AG04450 (cell line): ENCODE results near the gene ACOX1. TPM values are rescaled to one million over a fixed set of nuclear protein-coding genes. Genes with fewer than 3 reads are reported as not detected.

ENCODE experiments used
- CTCF ChIA-PET: fragments of 300-600, 350-600 bp; formaldehyde crosslinking; extraction: SDS; loops from one replicate; lab custom pipeline; 2022; ENCODE audit warnings: antibody characterized with exemption, inconsistent platforms; lab: Charles Lee
- POLR2A ChIA-PET: fragments of 350-600 bp; formaldehyde crosslinking; extraction: SDS; loops from one replicate; lab custom pipeline; 2021; ENCODE audit warnings: antibody characterized with exemption, inconsistent platforms; lab: Yijun Ruan, JAX
- DNase-seq: peaks from one replicate; pipeline ENCODE4 v3.0.0-alpha.2; 2011; ENCODE audit warnings: low read depth, low spot score
- H3K27ac ChIP-seq: one replicate; pipeline ENCODE4 v1.5.1; 2012; ENCODE audit warnings: low read depth, low read length, control low read depth
- H3K27me3 ChIP-seq: one replicate; pipeline ENCODE4 v1.6.0; 2012; ENCODE audit warnings: low read length; ENCODE audit not compliant: control insufficient read depth, insufficient read depth
- H3K4me3 ChIP-seq: 2 replicates; pipeline ENCODE4 v1.5.1; 2011; ENCODE audit warnings: mild to moderate bottlenecking, low read depth, low read length, control low read depth
- H3K9me3 ChIP-seq: 2 replicates; pipeline ENCODE4 v1.5.1; 2012; ENCODE audit warnings: low read length; ENCODE audit not compliant: control insufficient read depth, insufficient read depth
- polyA plus RNA-seq: library from polyadenylated mRNA; depleted of rRNA; stranded (reverse); fragments of >200 nt; gene quantifications from 2 replicates; pipeline ENCODE4 v1.2.3, GENCODE V29; 2011
- TF ChIP-seq, protein P1 (sequence below): IDR thresholded peaks from 2 replicates; pipeline ENCODE4 v1.5.1; 2011; ENCODE audit warnings: low read depth, low read length, control low read depth, inconsistent platforms

The ACOX1 gene
- polyA plus RNA-seq, 1 experiment, result 30.7 TPM

GRCh38 chr17:75900691-75901533, 78.1 kb downstream of the ACOX1 start:
- DNase-seq, result no peak
- Histone ChIP-seq H3K27me3 (no peaks in the 10 kb centered on the region), H3K27ac (no peak overlapping the region), H3K4me3 (no peak overlapping the region), H3K9me3 (no peaks in the 10 kb centered on the region; the same call in 1 of the 2 replicates)
- TF ChIP-seq, protein P1, sequence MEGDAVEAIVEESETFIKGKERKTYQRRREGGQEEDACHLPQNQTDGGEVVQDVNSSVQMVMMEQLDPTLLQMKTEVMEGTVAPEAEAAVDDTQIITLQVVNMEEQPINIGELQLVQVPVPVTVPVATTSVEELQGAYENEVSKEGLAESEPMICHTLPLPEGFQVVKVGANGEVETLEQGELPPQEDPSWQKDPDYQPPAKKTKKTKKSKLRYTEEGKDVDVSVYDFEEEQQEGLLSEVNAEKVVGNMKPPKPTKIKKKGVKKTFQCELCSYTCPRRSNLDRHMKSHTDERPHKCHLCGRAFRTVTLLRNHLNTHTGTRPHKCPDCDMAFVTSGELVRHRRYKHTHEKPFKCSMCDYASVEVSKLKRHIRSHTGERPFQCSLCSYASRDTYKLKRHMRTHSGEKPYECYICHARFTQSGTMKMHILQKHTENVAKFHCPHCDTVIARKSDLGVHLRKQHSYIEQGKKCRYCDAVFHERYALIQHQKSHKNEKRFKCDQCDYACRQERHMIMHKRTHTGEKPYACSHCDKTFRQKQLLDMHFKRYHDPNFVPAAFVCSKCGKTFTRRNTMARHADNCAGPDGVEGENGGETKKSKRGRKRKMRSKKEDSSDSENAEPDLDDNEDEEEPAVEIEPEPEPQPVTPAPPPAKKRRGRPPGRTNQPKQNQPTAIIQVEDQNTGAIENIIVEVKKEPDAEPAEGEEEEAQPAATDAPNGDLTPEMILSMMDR, result no peak
- CTCF ChIA-PET, result no interaction called here
- POLR2A ChIA-PET, result interaction anchor here (0.7 kb wide), 1 partner anchor 69 kb away, joined by 4 read pairs; no protein-coding TSS in a partner anchor

GRCh38 chr17:75899767-75900468, 79.0 kb downstream of the ACOX1 start:
- no peak for DNase-seq
- CTCF ChIA-PET, result no interaction called here

DNA sequence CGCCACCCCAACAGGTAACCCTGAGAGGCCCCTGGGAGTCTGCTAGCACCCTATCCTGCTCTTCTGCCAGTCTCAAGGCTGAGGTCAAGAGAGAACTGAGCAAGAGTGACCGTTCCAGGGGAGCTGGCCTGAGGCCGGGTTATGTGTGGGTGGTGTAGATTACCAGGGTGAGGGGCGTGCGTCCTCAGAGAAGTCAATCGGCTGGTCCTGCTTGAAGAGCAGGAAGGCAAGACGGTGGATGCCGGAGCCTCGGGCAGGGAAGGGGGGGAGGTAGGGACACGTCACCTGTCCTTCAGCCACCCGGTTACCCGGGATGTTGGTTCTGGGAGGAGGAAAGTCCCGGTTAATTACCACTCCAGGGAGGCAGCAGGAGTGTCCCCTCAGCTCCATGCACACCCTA, 79.6 kb downstream of the ACOX1 start:
- H3K4me3 ChIP-seq, result no peak overlapping the region
- DNase-seq, result no peak
- no peaks in the 10 kb centered on the region for H3K27me3 ChIP-seq
- ChIA-PET CTCF (no interaction called here), POLR2A (no interaction called here)
- H3K9me3 ChIP-seq, result no peaks in the 10 kb centered on the region; the same call in 1 of the 2 replicates
- no peak overlapping the region for H3K27ac ChIP-seq
- TF ChIP-seq, protein P1, result no peak

More at GRCh38 chr17:75899767-75900468, 79.0 kb downstream of the ACOX1 start:
- Histone ChIP-seq H3K9me3 (no peaks in the 10 kb centered on the region; the same call in 1 of the 2 replicates), H3K27me3 (no peaks in the 10 kb centered on the region), H3K27ac (no peak overlapping the region), H3K4me3 (no peak overlapping the region)
- TF ChIP-seq, protein P1, result no peak
- POLR2A ChIA-PET, result interaction anchor here (0.7 kb wide), 1 partner anchor 68 kb away, joined by 4 read pairs; no protein-coding TSS in a partner anchor

- H3K9me3 ChIP-seq, result no peaks in the 10 kb centered on the region; the same call in 1 of the 2 replicates
- TF ChIP-seq, protein P1, result no peak
- ChIA-PET CTCF (no interaction called here), POLR2A (interaction anchor here (3.2 kb wide), 1 partner anchor 119 kb away, joined by 18 read pairs; a partner anchor contains a TSS)
- H3K27me3 ChIP-seq, result no peaks in the 10 kb centered on the region
- H3K27ac ChIP-seq, result no peak overlapping the region
- no peak for DNase-seq
- H3K4me3 ChIP-seq, result no peak overlapping the region
These were observed 80.2 kb downstream of the ACOX1 start for GRCh38 chr17:75898791-75899190.
